ENCODE results near the gene NF1. TPM values are rescaled to one million over a fixed set of nuclear protein-coding genes. Genes with fewer than 3 reads are reported as not detected.
A peak's percentile ranks its signal among the peaks of the same experiment; 100 is the strongest.
"Not testable (repeated sequence)": the region's sequence is repeated elsewhere in the genome, so short reads cannot be mapped to it uniquely, and the experiment has no call there.

NF1 gene
- total RNA-seq, 1 experiment from 2014 or later = 15.1 TPM

DNA sequence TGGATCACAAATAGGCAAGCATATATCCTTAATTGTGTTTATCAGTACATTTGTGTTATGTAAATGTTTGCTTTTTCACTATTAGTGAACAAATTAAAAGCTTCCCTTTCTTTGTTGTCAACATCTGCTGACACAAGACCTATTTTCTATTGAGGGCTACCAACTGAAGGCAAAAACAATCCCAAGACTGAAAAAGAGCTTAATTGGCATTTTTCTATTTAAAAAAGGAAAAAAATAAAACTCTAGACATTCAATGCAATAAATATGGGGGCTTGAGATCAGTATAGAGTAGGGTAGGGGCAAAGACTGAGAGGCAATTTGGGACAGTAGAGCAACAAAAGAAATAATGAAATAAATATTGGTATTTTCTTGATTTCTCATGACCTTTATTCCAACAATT lies 178.0 kb downstream of the NF1 start:
- DNase-seq (ENCODE audit: low spot score) = no peak
- in situ Hi-C loops (cut with HindIII; ENCODE audit: low sequenced_read_pairs) = no loop called here

DNA sequence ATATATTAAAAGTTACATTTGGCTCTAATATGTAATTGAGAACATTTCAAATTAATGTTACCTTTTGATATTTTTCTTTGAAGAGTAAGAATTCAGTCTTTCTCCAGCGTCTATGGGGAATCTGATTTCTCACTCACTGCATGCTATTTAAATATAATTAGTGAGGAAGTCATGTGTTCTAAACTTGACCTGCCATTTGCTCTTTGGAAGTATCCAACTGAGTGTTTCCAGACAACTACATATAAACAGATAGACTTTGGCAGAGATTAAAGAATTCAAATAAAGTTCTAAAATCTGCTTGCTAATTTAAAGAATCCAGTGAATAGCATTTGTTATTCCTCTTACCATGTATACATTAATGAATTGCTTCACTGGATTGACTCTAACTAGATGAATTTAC lies 178.7 kb downstream of the NF1 start:
- no peak for DNase-seq (ENCODE audit: low spot score)
- in situ Hi-C loops (cut with HindIII; ENCODE audit: low sequenced_read_pairs) = no loop called here

DNA sequence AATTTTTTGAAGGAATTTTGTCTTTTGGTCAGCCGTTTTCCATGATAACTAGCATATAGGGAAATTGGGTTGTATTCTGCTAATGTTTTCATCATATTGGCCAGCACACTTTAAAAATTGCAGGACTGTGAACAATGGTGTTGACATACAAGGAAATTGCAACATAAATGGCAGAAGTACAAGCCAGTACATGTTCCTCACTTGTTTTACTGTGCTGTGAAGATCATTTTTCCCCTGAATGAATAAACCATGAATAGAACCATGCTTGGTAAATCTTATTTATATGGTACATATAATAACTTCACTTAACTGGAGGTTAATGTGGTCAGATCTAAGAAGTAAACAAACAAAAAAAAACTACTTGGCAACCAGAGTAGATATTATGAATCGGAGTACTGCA lies 179.5 kb downstream of the NF1 start:
- in situ Hi-C loops (cut with HindIII; ENCODE audit: low sequenced_read_pairs) = no loop called here
- DNase-seq (ENCODE audit: low spot score) = no peak

DNA sequence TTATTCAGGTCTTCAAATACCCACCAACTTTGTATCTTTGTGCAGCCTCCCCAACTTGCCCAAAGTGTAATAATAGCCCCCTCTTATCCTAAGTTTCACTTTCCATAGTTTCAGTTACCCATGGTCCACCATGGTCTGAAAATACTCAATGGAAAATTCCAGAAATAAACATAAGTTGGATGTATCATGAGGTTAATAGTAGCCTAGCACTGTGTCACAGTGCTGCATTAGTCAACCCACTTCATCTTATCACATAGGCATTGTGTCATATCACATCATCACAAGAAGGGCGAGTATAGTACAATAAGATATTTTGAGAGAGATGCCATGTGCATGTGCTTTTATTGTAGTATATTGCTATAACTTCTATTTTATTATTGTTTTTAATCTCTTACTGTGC lies 180.3 kb downstream of the NF1 start:
- in situ Hi-C loops (cut with HindIII; ENCODE audit: low sequenced_read_pairs) = no loop called here
- DNase-seq (ENCODE audit: low spot score) = no peak

DNA sequence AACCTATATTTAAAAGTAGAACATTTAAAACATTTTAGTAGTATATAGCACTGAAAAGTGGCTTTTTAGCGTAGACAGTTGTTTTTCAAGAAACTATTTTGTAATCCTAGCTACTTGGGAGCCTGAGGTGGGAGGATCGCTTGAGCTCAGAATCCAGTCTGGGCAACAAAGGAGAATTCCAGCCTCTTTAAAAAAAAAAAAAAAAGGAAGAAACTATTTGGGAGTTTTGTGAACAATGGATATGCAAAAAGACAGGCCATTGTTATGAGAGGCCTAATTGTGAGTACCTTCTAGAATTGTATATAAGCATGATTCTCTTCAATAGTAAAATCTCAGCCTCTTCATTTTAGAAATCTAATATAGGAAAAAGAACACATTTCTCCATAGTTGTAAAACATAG lies 184.6 kb downstream of the NF1 start:
- in situ Hi-C loops (cut with HindIII; ENCODE audit: low sequenced_read_pairs) = no loop called here
- DNase-seq (ENCODE audit: low spot score) = no peak

DNA sequence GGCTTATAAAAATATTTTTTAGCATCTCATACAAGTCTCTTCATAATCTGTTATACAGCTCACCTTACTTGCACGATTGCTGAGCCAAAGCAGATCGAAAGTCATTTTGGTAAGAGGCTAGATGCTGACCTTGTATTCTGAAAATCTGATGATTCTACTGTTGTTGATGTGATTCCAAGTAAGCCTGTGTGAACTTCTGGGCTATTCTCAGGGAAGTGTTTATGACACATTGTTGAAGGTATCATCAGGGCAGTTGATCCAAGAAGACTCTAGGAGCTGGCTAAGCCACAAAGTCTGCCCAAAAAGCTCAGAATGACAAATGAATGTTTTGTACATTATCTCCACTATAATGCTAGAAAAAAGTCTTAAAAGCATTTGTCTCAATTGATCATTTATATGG lies 186.3 kb downstream of the NF1 start:
- in situ Hi-C loops (cut with HindIII; ENCODE audit: low sequenced_read_pairs) = no loop called here
- no peak for DNase-seq (ENCODE audit: low spot score)

DNA sequence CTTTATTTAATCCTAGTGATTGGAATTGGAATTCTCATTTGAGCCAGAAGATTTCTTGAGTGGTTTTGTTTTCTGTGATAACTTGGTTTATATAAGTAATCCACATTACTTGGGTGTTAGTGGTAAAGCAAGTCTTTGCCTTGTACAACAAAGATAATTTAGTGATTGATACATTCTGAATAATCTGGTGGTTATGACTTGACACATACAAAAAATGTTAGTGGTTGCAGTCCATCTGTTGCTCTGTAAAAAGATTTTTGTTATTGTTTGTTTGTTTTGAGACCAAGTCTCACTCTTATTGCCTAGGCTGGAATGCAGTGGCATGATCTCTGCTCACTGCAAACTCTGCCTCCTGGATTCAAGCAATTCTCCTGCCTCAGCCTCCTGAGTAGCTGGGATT lies 189.1 kb downstream of the NF1 start:
- in situ Hi-C loops (cut with HindIII; ENCODE audit: low sequenced_read_pairs) = no loop called here

DNA sequence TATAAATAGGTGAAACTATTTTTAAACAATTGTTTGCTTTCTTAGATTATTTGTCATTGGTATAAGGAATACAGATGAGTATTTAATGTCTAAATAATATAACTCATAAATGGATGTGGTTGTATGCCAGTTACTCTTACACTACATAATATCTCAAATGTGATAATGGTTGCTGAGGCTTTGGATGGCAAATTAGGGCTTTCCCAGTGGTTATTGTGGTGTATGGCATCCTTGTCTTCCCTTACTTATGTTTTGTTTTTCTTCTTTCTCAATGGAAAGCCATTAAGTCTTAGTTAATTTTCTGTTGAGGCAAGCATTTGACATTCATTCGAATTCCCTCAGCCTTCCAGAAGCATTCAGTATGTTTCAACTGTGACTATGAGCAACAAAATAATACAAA lies 191.8 kb downstream of the NF1 start:
- DNase-seq (ENCODE audit: low spot score) = no peak
- in situ Hi-C loops (cut with HindIII; ENCODE audit: low sequenced_read_pairs) = no loop called here

More for the DNA sequence above, 189.1 kb downstream of the NF1 start:
- DNase-seq (ENCODE audit: low spot score) = no peak

DNA sequence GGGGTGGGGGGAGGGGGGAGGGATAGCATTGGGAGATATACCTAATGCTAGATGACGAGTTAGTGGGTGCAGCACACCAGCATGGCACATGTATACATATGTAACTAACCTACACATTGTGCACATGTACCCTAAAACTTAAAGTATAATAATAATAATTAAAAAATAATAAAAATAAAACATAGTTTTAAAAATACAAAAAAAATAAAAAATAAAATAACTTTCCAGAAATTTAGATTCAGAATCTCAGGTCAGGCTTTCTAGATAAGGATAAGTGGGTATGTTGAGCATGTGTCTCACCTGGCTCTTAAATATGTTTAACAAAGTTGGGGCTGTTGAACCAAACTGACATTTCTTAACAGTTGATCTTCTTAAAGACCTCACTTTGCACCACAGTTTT lies 193.2 kb downstream of the NF1 start:
- in situ Hi-C loops (cut with HindIII; ENCODE audit: low sequenced_read_pairs); DNase-seq (ENCODE audit: low spot score): not testable (repeated sequence)

DNA sequence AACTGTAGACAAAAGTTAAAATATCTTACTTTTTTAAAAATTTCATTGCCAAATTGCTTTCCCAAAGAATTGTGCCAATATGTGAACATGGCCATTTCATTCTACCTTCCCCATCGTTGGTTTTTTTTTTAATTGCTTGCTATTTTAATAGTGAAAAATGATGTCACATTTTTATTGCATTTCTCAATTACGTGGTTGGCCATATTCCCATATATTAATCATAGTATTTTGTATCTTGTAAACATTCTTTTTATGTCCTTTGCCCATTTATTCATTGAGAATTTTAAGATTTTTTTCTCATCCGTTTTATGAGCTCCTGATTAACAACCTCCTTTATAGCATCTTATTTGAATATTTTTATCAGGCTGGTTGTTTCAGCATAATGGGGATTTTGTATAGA lies 195.0 kb downstream of the NF1 start:
- in situ Hi-C loops (cut with HindIII; ENCODE audit: low sequenced_read_pairs) = no loop called here
- DNase-seq (ENCODE audit: low spot score) = no peak

DNA sequence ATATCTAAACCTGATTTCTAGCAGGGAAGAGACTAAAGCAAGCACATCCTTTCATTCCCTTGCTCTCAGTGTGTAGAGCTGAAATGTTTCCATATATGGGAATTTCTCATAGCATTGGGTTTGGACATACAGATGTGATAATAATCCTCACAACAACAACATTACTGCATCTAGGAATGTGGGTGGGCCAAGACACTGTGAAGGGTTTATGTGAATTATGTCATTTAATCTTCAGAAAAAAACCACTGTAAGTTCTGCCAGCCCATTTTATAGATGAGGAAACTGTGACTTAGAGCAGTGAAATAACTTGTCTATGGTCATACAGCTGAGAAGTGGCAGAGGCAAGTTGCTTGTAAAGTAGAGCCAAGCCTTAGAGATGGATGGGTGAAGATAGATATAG lies 197.0 kb downstream of the NF1 start:
- in situ Hi-C loops (cut with HindIII; ENCODE audit: low sequenced_read_pairs) = no loop called here

DNA sequence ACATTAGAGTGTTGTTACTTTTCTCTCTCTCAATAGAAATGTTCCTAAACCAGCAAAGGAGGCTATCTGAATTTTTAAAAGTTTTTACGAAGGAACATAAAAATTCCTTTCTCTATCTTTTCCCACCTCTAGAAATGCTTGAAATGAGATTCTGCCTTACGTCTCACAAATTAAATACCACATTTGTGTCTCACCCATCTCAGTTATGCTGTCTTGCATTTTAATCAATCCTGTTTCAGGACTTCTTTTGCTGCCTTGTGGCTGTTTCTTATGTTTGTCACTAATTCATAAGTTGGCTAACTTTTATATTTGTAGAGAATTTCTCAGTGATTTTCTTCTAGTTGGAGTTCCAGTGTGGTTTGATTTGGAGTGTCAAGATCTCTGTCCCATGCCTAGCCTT lies 198.8 kb downstream of the NF1 start:
- DNase-seq (ENCODE audit: low spot score) = no peak
- in situ Hi-C loops (cut with HindIII; ENCODE audit: low sequenced_read_pairs) = no loop called here

More for the DNA sequence above, 197.0 kb downstream of the NF1 start:
- DNase-seq (ENCODE audit: low spot score) = no peak

DNA sequence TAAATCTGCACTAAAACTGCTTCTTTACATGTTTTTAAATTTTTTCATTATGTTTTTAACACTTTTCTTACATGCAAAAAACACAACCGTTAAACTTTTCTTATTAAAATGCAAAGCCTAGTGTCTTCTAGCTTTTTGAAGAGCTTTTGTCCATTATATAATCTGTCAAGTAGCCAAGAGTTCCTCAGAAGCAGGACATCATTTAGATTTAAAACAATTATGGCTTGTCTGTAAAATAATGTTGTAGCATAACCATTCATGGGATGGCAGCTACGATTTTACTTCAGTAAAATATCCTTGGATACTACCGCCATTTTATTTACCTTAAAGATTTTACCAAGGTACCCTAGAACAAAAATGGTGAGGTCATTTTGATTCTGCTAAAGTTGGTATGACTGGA lies 199.5 kb downstream of the NF1 start:
- in situ Hi-C loops (cut with HindIII; ENCODE audit: low sequenced_read_pairs) = no loop called here

DNA sequence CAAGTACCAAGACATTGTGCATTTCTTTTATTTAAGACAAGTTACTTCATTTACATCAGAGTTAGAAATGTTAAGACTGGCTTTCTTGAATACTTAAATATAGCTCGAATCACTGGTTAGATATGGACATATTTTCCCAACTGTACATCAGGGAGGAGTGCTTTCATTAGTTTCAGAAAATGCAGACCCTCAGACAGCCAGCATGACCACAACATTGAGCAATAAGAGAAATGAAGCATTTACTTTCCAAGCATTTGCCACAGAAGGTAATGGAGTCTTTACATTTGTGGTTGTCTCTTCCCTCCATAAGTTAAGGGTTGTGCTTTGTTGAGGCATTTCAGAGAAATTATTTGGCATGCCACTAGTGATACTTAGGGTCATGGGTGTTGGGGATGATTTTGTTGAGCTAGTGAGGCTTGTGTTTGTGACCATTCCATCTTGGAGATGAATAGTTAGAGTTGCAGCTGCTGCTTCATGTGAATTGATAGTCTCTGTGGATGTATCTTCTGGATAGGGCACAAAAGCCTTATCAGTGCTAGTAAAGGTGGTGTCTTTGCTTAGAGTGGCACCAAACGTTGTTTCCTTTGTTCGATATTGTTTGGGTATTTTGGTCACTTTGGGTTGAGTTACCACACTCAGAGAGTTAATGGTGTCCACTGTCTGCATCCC lies 200.2 kb downstream of the NF1 start:
- in situ Hi-C loops (cut with HindIII; ENCODE audit: low sequenced_read_pairs) = no loop called here
- no peak for DNase-seq (ENCODE audit: low spot score)

More for the DNA sequence above, 199.5 kb downstream of the NF1 start:
- DNase-seq (ENCODE audit: low spot score) = peak; percentile 31

DNA sequence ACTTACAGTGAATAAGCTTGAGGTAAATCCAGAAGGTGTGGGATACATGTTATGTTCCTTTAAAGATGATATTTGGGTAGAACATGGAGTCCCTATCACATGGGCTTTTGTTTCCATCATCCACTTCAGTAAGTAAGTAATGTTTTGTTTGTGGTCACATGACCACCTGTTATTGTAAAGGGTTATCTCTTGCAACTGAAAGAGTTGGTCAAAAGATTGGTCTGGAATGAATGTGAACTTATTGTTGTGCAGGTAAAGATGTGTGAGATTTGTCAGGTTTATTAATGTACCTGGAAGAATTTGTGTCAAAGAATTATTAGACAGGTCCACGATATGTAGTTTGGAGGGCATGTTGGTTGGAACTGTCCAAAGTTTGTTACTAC lies 200.7 kb downstream of the NF1 start:
- no peak for DNase-seq (ENCODE audit: low spot score)
- in situ Hi-C loops (cut with HindIII; ENCODE audit: low sequenced_read_pairs) = no loop called here

DNA sequence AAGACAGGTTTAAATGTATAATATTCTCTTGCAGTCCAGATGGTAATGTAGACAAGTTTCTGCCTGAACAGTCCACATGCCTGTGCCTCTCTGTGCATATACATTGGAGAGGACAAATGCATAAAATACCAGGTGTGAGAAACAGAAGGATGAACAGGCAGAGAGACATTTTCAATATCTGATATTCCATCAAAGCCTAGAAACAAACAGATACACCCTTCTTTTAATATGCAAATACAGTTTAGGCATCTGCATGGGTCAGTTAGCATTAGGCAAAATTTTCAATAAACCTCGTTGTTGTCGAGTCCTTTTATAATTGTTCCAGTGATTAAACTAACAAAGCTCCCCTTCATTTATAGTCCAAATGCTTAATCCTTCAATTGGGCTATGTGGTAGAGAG lies 201.4 kb downstream of the NF1 start:
- DNase-seq (ENCODE audit: low spot score) = peak; percentile 56
- in situ Hi-C loops (cut with HindIII; ENCODE audit: low sequenced_read_pairs) = no loop called here

DNA sequence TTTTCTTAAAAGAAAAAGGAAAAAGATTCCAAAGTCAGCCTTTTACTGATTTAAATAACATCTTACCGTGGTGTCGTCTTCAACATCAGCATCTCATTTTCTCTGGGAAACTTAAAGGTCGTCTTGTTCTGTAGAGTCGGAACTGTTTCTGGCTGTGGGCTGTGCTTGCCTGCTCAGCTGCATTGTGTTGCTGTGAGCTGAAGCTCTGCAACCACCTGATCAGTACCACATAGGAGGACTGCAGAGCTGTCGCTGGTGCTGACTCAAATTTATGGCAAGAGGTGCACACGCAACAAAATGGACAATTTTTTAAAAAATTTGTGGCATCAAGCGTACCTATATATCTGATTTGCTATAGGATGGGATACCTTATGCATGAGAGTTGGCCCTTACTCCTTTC lies 202.3 kb downstream of the NF1 start, which contains the start of gene OMG:
OMG (minus strand) TSS at position 150 of the 400 bp plus-strand sequence. CDS start 908 bp downstream, outside the sequence.
- DNase-seq (ENCODE audit: low spot score) = peak; percentile 87
- in situ Hi-C loops (cut with HindIII; ENCODE audit: low sequenced_read_pairs) = no loop called here

DNA sequence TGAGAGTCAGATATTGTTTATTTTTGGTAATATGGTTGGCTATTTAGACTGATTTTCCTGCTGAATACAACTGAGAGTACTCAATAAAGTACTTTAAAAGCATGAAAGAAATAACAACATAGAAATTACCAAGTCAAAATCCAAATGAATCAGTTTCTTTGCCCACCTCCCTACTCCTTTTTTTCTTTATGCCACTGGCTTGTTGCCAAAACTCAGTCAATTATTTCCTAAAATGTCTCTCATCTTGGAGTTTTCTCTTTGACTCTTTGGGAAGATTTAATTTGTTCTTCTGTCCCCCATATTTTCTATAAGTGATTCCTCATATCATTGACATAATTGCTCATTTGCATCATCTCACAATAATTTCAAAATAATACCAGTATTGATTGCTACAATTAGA lies 204.8 kb downstream of the NF1 start:
- in situ Hi-C loops (cut with HindIII; ENCODE audit: low sequenced_read_pairs) = no loop called here
- no peak for DNase-seq (ENCODE audit: low spot score)

DNA sequence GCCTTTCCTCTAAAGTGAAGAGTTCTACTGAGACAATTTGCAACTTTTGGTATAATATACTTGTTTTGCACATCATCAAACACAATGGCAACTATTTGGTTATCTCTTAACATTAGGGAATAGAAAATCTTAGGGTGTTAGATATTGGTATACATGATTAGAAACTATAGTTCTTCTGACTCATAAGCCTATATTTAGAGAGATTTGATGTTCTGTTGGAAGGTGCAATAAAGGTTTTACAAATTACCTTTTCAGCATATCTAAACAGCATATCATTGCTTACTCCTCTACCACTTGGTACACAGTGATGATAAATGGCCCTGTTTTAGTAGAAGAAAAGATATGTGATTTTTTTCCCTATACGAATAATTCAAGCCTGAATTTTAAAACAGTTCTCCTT lies 212.9 kb downstream of the NF1 start:
- in situ Hi-C loops (cut with HindIII; ENCODE audit: low sequenced_read_pairs) = no loop called here
- DNase-seq (ENCODE audit: low spot score) = no peak

DNA sequence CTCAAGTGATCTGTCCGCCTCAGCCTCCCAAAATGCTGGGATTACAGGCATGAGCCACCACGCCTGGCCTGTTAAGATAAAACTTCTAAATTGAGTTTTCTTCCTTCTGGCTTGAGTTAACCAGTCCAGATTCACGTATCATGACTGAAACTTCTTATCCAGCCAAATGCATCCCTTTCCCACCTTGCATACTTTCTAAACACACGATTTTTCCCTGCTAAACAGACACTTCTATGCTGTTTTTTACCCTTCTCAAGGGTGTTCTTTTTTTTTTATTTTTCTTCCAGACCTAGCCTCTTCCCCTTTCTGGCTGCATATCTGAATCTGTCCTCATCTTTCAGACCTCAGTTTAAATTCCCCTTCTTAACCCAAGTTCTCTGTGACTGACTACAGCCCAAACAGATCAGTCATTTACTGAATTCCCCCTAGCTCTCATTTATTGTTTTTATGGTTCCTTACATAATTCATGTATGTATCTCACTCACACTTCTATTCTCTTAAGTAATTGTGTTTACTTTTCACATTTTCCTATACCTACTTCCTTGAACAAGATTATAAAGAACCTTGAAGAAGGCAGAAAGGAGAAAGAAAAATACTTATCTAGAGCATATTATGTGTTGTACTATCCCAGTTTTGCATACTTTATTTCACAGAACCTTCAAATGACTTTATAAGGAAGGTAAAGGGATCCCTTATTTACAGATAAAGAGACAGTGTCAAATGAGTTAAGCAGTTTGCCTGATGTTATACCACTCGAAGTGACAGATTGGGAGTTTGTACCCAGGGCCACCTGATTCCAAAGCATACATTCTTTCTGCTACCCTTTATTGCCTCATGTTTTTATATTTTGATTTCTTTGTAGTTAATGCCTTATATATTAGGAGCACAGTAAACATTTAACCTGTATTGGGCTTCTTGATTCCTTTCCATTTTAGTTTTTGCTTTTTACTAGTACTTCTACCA lies 213.9 kb downstream of the NF1 start:
- DNase-seq (ENCODE audit: low spot score) = no peak
- in situ Hi-C loops (cut with HindIII; ENCODE audit: low sequenced_read_pairs) = no loop called here
